ENCODE results near the gene CDH23.

DNA sequence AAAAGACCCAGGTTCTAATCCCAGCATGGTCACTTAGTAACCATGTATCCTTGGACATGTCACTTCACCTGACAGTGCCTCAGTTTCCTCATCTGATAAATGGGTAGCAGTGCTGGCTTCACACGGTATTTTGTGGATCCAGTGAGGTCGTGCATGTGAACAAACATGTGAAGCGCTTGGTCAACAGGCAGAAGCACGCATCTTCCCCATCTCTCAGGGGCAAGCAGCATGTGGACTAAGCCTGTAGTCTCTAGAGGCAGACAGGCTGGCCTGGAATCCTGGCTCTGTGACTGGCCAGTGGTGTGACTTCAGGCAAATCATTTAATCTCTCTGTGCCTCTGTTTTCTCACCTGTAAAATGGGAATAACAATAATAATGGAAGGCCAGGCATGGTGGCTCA, 207.0 kb downstream of the CDH23 start:
- TF ChIP-seq, protein P1, sequence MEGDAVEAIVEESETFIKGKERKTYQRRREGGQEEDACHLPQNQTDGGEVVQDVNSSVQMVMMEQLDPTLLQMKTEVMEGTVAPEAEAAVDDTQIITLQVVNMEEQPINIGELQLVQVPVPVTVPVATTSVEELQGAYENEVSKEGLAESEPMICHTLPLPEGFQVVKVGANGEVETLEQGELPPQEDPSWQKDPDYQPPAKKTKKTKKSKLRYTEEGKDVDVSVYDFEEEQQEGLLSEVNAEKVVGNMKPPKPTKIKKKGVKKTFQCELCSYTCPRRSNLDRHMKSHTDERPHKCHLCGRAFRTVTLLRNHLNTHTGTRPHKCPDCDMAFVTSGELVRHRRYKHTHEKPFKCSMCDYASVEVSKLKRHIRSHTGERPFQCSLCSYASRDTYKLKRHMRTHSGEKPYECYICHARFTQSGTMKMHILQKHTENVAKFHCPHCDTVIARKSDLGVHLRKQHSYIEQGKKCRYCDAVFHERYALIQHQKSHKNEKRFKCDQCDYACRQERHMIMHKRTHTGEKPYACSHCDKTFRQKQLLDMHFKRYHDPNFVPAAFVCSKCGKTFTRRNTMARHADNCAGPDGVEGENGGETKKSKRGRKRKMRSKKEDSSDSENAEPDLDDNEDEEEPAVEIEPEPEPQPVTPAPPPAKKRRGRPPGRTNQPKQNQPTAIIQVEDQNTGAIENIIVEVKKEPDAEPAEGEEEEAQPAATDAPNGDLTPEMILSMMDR (IDR thresholded peaks at IDR 0.05): no peak
- TF ChIP-seq POLR2A (IDR thresholded peaks at IDR 0.05): no peak
